ENCODE data around the gene UFD1.

Gene UFD1

GRCh38 chr22:19498154-19498865 lies 19.3 kb upstream of the UFD1 start:
- no peak for DNase-seq

GRCh38 chr22:19497245-19497644 lies 18.3 kb upstream of the UFD1 start:
- peak; percentile 18 for DNase-seq

DNA sequence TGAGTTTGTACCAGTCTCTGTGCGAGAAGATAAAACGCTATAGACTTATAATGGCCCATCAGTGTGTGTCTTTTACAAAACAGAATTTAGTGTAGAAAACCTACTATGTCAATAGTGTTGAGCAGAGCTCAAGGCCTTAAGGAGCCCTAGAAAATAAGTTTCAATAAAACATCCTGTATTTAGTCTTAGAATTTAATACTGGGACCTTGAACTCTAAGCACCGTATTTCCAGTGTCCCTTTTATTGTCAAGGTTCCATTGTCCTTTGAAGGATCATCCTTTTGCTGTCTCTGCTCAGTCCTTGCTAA lies 17.3 kb upstream of the UFD1 start:
- DNase-seq: no peak

- DNase-seq: no peak
These were observed 16.8 kb upstream of the UFD1 start for GRCh38 chr22:19495562-19496323.

GRCh38 chr22:19494676-19495173 lies 15.7 kb upstream of the UFD1 start:
- DNase-seq: no peak

DNA sequence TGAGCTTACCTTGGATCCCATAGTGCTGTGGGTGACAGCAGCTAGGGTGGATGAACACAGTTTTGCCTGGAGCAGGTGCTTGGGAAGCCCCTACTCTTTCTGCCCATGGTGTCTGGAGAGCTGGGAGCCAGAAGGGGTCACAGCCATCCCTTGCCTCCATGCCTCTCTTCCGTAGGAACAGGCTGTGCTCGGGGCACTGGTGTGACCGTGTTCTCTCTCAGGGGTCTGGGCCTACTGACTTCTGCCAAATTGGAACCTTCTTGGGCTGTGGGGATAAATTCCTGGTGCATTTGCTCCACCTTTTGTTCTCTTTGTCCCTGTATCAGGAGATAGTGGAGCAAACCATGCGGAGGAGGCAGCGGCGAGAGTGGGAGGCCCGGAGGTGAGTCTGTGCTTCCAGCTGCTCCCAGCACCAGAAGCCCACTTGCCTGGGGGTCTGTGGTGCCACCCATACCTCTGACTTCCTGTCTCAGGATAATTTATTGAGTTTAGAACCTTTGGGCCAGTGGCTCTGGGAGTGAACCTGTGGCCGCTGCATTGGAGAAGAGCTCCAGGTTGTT lies 15.1 kb upstream of the UFD1 start:
- DNase-seq: no peak

DNA sequence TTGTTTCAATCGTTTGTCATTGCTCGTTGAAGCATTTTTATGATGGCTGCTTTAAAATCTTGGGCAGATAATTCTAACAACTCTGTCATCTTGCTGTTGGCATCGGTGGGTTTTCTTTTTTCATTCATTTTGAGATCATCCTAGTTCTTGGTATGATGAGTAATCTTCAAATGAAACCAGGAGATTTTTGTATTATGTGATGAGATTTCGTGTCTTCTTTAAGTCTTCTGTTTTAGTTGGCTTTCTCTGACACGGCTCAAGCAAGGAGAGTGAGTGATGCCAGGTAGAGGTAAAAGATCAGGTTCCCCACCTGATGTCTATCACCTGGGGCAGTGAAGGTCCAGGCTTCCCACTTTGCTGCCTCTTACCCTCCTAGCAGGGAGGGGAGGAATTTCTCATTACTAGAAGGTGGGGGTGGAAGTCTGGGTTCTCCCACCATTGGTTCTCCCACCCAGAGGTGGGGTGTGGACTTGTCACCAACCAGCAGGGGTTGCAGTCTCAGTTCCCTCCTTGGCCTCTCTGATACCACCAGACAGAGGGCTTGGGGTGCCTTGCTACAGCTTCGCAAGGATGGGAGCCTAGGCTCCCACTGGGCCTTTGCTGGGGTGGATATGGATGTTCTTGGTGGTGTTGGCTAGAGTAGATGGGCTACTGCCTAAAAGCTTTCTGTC lies 13.6 kb upstream of the UFD1 start:
- no peak for DNase-seq

- no peak for DNase-seq
These were observed 11.7 kb upstream of the UFD1 start for GRCh38 chr22:19490628-19491230.

DNA sequence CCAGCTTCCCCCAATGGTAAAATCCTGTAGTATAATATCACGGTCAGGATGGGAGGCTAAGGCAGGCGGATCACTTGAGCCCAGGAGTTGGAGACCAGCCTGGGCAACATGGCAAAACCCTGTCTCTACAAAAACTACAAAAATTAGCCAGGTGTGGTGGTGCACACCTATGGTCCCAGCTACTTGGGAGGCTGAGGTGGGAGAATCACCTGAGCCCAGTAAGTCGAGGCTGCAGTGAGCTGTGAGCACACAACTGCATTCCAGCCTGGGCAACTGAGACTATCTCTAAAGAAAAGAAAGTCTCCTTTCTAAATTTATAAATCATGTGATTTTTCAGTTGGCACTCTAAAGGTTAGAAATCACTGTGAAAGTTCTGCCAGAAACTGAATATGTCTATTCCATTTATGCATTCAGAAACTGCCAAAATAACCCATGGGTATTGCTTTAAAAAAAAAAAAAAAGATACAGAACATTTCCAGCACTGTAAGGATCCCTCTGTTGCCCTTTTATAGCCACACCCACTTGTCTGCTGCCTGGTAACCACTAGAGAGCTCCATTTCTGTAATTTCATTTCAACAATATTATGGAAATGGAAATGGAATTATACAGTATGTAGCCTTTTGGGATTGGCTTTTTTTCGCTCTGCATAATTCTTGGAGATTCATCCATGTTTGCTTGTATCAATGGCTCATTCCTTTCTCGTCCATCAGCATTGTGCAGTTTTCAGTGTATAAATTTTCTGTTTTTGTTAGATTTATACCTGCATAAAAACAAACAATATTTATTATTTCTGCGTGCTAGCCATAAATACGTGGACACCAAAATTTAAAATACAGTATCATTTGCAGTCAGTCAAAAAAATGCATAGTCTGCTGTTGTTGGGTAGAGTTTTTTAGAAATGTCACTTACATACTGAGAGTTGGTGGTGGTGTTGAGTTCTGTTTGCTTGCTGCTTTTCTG lies 10.2 kb upstream of the UFD1 start:
- no peak for DNase-seq

DNA sequence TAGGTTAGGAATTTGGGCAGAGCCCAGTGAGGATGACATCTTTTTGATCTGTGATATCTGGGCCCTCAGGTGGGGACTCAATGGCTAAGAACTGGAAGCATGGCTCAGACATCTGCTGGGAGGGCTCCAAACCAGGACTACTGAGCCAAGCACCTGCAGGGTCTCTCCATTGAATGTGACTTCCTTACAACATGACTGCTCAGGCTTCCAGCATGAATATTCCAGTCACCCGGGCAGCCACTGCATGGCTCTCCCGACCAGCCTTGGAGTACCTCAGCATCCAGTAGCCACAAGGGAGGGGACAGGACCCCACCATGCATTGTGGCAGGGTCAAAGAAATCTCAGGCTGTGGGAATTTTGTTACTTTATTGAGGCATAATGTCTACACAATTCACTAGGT lies 9.3 kb upstream of the UFD1 start:
- DNase-seq: no peak

DNA sequence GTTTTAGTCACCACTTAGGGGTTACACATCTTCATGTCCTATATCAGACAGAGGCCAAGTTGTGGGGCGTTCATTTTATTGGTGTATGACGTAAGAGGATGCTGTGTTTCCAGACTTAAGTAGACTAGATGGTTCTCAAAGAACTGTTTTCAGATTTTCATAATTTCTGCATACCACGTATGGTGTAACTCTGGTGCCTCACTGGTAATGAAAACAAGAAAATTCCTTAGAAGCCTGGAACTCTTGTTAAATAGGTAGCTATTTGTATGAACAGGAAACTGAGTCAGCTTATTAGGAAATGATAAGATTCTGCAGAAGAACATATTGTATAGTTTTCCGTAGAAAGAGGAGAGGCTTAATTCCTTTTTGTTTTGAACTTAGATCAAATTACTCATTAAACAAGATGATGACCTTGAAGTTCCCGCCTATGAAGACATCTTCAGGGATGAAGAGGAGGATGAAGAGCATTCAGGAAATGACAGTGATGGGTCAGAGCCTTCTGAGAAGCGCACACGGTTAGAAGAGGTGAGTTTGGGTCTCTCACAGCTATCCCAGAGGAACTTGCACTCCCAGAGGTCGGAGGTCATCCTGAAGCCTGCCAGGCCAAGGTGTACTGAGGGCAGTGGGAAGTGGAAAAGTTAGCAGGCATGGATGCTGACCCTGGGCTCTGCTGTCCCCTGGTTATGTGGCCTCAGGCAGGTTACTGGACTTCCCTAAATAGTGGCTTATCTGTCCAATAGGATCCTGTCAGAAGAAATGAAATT lies 4.7 kb upstream of the UFD1 start:
- no peak for DNase-seq

- no peak for DNase-seq
These were observed 3.3 kb upstream of the UFD1 start for GRCh38 chr22:19482297-19482696.

DNA sequence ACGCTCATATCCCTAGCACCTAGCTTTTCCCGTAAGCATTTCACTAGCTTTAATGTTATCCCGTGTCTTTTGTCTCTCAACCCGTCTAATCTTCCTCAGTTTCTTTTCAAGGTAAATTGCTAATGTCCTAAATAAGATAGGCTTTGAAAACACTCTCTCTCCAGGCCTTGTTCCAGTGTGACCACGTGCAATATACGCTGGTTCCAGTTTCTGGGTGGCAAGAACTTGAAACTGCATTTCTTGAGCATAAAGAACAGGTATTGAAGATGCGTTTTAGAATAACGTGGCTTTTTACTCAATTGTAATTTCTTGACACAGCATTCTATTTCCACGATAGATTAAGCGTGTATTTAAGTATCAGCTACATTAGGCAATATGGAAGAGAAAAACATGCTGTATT lies 1.8 kb upstream of the UFD1 start:
- DNase-seq: no peak

DNA sequence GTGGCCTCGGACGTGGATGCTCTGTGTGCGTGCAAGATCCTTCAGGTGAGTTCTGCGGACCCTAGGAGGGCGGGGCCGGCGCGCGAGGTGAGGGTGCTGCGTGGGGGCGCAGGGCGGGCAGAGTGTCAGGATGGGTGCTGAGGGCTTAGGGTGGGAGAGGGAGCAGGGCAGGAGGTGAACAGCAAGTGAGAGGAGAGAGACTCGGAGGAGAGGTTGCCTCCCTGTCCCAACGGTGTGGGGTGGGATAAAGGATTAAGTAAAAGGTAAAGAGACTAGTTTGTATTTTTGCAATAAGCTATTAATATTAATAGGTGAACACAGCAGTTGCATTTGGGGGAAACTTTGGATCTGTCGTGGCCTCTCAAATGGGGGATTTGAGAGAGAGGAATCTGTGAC lies 1.2 kb upstream of the UFD1 start:
- no peak for DNase-seq

DNA sequence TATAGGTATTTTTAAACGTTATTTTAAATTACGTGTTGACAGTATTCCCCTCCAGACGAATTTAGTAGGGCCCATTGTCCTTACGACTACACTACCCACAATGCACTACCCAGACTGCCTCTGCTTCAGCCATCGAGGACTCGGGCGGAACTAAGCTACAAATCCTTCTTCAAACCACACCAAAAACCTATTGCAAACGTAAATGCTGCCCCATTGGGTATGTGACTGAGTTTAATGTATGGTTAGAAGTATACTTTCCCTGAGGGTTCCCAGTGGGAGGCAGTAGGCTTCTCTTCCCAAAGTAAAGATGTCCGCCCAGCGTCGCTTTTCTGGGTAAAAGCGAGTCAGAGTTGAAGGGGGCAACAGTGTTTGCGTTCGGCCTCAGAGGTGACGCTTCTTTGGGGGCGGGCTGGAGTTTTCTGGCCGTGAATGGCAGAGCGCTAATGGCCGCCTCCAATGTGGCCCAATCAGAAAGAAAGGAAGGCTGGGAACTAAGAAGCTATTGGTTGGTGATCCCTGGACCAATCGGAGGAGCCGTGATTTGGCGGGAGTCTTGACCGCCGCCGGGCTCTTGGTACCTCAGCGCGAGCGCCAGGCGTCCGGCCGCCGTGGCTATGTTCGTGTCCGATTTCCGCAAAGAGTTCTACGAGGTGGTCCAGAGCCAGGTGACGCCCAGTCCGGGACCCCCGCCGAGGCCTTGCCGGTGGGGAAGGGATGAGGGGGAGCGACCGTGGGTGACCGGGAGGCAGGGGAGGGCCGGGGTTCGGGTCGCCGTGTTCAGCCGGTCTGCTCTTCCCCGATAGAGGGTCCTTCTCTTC lies 571 bp upstream of the UFD1 start, which contains the start of gene CDC45:
Gene CDC45 (plus strand): TSS at position 566 of the 818 bp plus-strand sequence. CDS start 49 bp downstream, at position 615.
- peak; percentile 100 for DNase-seq

DNA sequence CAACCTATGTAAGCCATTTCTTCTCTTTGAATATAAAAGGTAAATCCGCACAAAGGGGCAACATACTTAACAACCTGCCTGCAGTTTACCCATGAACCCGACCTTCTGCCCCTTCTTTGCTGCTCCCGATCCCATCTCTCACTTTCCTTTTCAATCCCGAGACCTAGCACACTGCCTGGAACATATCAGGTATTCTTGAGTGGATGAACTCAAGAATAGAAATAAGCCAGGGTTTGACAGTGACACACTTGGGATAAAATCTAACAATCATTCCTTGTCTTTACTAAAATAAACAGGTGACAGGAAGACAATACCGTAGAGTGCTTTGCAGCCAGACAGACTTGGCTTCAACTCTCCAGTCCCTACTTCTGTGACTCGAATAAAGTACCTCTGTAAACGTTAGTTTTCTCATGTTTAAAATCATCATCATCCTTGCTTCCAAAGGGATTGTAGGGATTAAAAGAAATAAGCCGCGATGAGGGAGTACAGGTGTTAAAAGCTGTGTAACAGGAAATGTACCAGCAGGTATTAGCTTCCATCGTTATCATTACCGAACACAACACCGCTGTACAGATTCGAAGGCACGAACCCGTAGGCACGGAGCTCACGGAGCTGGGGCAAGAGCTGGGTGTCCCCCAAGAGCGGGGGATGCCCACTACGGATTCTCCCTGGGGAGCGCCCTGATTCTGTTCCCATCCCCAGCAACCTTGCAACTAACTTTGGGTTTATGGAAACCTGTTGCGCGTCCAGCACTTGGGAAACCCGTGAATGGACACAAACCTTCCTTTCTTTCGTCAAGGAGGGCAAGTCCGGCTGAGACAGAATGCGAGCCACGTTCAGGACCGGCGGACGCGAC lies 720 bp downstream of the UFD1 start:
- peak; percentile 69 for DNase-seq

GRCh38 chr22:19477321-19478044 lies 1.5 kb downstream of the UFD1 start:
- peak; percentile 2 for DNase-seq

GRCh38 chr22:19476023-19476422 lies 3.0 kb downstream of the UFD1 start:
- no peak for DNase-seq
